Measurements from ENCODE around the gene ZNF883. TPM values are rescaled to one million over a fixed set of nuclear protein-coding genes. Genes with fewer than 3 reads are reported as not detected.

The ZNF883 gene
- total and polyA plus RNA-seq, 9 of the 15 experiments (the other 6 are each of a cell fraction or from before 2014, with no cell fraction given): 1.00 to 5.7 (median 3.7) TPM

GRCh38 chr9:112914524-112914923 is 97.5 kb downstream of the ZNF883 start:
- Histone ChIP-seq H4K20me1 (replicated peaks; ENCODE audit: control insufficient read depth, insufficient read depth, low read length) (no peaks in the 10 kb centered on the region), H3K27me3 (ENCODE audit: control insufficient read depth in 2 of 2, insufficient read depth in 2 of 2, low read length in 2 of 2) (peaks cover 0 to 8% of the 10 kb centered on the region in 2 experiments; a peak in 1 of 5 replicates), H3K9me3 (replicated peaks; ENCODE audit: control insufficient read depth, insufficient read depth, low read depth, low read length) (no peaks in the 10 kb centered on the region), H3K79me2 (ENCODE audit: control insufficient read depth, insufficient read depth, low read length) (no peaks in the 10 kb centered on the region), H3K9me1 (ENCODE audit: control insufficient read depth, insufficient read depth, low read length) (no peaks in the 10 kb centered on the region), H2AFZ (ENCODE audit: low read depth, low read length) (no peak overlapping the region), H3K27ac (ENCODE audit: extremely low read depth, low read depth, low read length) (no peak overlapping the region), H3K4me3 (no peak overlapping the region), H3K4me1 (replicated peaks in 1 of 2; ENCODE audit: control insufficient read depth in 2 of 2, insufficient read depth in 2 of 2, low read length in 2 of 2) (no peaks in the 10 kb centered on the region), H3K9ac (ENCODE audit: insufficient read depth in 1 of 2, low read depth in 2 of 2, low read length in 2 of 2) (no peak overlapping the region), H3K36me3 (ENCODE audit: control insufficient read depth, insufficient read depth, low read length) (no peaks in the 10 kb centered on the region), H3K4me2 (ENCODE audit: insufficient read depth, low read length) (no peak overlapping the region)
- ATAC-seq: no peak
- in situ Hi-C loops (cut with MboI) (no loop called here), intact Hi-C loops (cut with micrococcal nuclease) (no loop called here)
- BruUV-seq (replicated peaks): no TSS peak
- peak in 1 of 4 experiments; percentile 33 for DNase-seq (ENCODE audit: extremely low read depth in 1 of 4, low spot score in 3 of 4)
- no peak for FAIRE-seq
- TF ChIP-seq NFIC (IDR thresholded peaks at IDR 0.05): peak; percentile 86
- no peak for TF ChIP-seq NFXL1 (CRISPR knock-in tag; IDR thresholded peaks at IDR 0.05)
- WGBS (ENCODE audit: insufficient coverage, low coverage, missing lambda C conversion rate): 0% methylated on average over 2 of the region's 2 CpGs
- CTCF ChIA-PET (ENCODE audit: low intra/inter-chr PET ratio): no interaction called here
- POLR2A ChIA-PET: interaction anchor here (0.6 kb wide), 1 partner anchor 841 kb away, joined by 3 read pairs; no protein-coding TSS in a partner anchor

DNA sequence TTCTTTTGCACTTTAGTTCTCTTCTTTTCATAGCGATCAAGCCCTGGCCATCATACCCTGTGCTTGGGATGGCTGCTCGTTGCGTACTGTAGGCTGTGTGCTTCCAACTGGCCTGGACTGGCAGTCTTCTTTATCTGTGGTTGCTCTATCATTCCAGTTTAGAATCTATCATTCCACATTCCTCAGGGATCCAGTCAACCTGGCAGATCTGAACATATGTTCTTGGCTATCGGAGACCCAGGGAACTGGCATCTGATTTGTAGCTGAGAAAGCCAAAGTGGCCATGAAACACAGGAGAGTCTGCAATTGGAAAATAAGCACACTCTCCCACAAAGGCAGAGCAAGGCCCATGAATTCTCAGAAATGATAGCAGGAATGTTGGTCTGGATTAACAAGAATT is 98.7 kb downstream of the ZNF883 start:
- H3K4me2 ChIP-seq (ENCODE audit: insufficient read depth, low read length): no peak overlapping the region
- H3K4me1 ChIP-seq (replicated peaks in 1 of 2; ENCODE audit: control insufficient read depth in 2 of 2, insufficient read depth in 2 of 2, low read length in 2 of 2): no peaks in the 10 kb centered on the region
- no peaks in the 10 kb centered on the region for H4K20me1 ChIP-seq (replicated peaks; ENCODE audit: control insufficient read depth, insufficient read depth, low read length)
- H3K27me3 ChIP-seq (ENCODE audit: control insufficient read depth in 2 of 2, insufficient read depth in 2 of 2, low read length in 2 of 2): peaks cover 0 to 10% of the 10 kb centered on the region in 2 experiments; a peak in 1 of 5 replicates
- FAIRE-seq (no peak), DNase-seq (ENCODE audit: extremely low read depth in 1 of 4, low spot score in 3 of 4) (no peak), ATAC-seq (no peak)
- H3K4me3 ChIP-seq: no peak overlapping the region
- CTCF ChIA-PET (ENCODE audit: low intra/inter-chr PET ratio): no interaction called here
- in situ Hi-C loops (cut with MboI): no loop called here
- no TSS peak for BruUV-seq (replicated peaks)
- POLR2A ChIA-PET: interaction anchor here (0.6 to 1.7 kb wide), 2 partner anchors 25 to 206 kb away, joined by 3 to 4 read pairs; no protein-coding TSS in a partner anchor
- H2AFZ ChIP-seq (ENCODE audit: low read depth, low read length): no peak overlapping the region
- intact Hi-C loops (cut with micrococcal nuclease): no loop called here
- no peaks in the 10 kb centered on the region for H3K9me3 ChIP-seq (replicated peaks; ENCODE audit: control insufficient read depth, insufficient read depth, low read depth, low read length)
- H3K9ac ChIP-seq (ENCODE audit: insufficient read depth in 1 of 2, low read depth in 2 of 2, low read length in 2 of 2): no peak overlapping the region
- H3K27ac ChIP-seq (ENCODE audit: extremely low read depth, low read depth, low read length): no peak overlapping the region
- 0% methylated on average over 4 of the region's 4 CpGs for WGBS (ENCODE audit: insufficient coverage, low coverage, missing lambda C conversion rate)
- H3K9me1 ChIP-seq (ENCODE audit: control insufficient read depth, insufficient read depth, low read length): no peaks in the 10 kb centered on the region
- no peaks in the 10 kb centered on the region for H3K36me3 ChIP-seq (ENCODE audit: control insufficient read depth, insufficient read depth, low read length)
- TF ChIP-seq NELFE (IDR thresholded peaks at IDR 0.05; ENCODE audit: insufficient read depth, insufficient read length): no peak
- TF ChIP-seq THAP7 (CRISPR knock-in tag; IDR thresholded peaks at IDR 0.05): no peak
- no peak for TF ChIP-seq HINFP (tag; conservative IDR thresholded peaks at IDR 0.05; ENCODE audit: low read depth)
- no peak for TF ChIP-seq TEAD2 (tag; IDR thresholded peaks at IDR 0.05)
- no peak for TF ChIP-seq CBX2 (IDR thresholded peaks at IDR 0.05; ENCODE audit: insufficient read depth, low read length, poor library complexity, severe bottlenecking)
- no peak for TF ChIP-seq ESRRA (IDR thresholded peaks at IDR 0.05; ENCODE audit: borderline replicate concordance, low read depth)
- no peak for TF ChIP-seq ZBED1 (IDR thresholded peaks at IDR 0.05)
- H3K79me2 ChIP-seq (ENCODE audit: control insufficient read depth, insufficient read depth, low read length): no peaks in the 10 kb centered on the region

Data from K562 (cell line).